GM10248 (cell line): ENCODE results near the gene ANTXR1.

Source experiments
- CTCF ChIA-PET: fragments of 300-600 bp; sonication (Branson Sonifier 250); formaldehyde crosslinking; extraction: SDS; loops from one replicate; lab custom pipeline; 2021; ENCODE audit warnings: antibody characterized with exemption; lab: Yijun Ruan, JAX
- POLR2A ChIA-PET: fragments of 350-650 bp; sonication (Branson Sonifier 250); formaldehyde crosslinking; extraction: SDS; loops from one replicate; lab custom pipeline; 2020; ENCODE audit warnings: antibody characterized with exemption; lab: Yijun Ruan, JAX
- DNase-seq: peaks from one replicate; pipeline ENCODE4 v3.0.0; 2012; ENCODE audit errors: extremely low spot score
- CTCF ChIP-seq: IDR thresholded peaks from 2 replicates; pipeline ENCODE4 v1.5.1; 2012; ENCODE audit warnings: mild to moderate bottlenecking, low read depth; ENCODE audit errors: extremely low read depth, missing control alignments, control extremely low read depth

ANTXR1 gene

DNA sequence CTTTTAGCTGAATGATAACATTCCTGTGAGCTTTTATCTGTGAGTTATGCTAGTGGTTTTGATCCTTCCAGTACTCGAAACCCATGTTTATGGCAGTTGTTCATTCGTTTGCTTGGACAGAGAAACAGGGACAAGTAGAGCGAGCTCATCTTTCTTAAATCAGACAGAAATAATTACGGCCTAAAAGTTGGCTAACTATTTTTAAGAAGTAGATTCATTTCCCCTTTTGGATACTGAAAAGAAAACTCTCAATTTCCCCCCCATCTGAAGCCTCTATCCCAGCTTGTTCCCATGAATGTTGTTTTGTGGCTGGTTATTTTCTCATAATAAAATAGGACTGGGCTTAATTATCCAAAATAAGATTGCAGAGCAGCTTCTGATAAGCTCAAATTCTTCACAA, 67.1 kb downstream of the ANTXR1 start:
- CTCF ChIA-PET, result interaction anchor here (1.3 kb wide), 1 partner anchor 8 kb away, joined by 3 read pairs; no protein-coding TSS in a partner anchor
- no peak for TF ChIP-seq CTCF
- POLR2A ChIA-PET, result no interaction called here
- DNase-seq, result no peak

- POLR2A ChIA-PET, result no interaction called here
- CTCF ChIA-PET, result interaction anchor here (1.1 kb wide), 1 partner anchor 19 kb away, joined by 3 read pairs; no protein-coding TSS in a partner anchor
- DNase-seq, result no peak
- TF ChIP-seq CTCF, result no peak
These were observed 68.1 kb downstream of the ANTXR1 start for GRCh38 chr2:69081001-69081580.

DNA sequence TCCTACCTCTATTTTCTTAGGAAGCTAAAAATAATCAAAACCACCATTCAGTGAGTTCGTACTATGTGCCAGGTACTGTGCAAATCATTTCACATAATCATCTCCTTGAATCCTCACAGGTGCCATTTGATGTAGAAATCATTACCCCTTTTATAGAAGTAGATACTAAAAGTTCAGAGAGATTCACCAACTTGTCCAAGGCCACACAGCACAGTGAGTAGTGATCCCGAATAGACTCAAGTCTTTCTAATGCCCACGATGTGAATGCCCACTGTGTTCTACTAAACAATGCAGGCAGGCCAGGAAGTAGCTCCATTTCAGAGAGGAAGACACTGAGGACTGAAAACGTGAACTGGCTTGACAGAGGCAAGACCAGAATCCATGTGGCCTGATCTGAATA, 68.8 kb downstream of the ANTXR1 start:
- DNase-seq, result no peak
- CTCF ChIA-PET, result interaction anchor here (1.1 kb wide), 1 partner anchor 20 kb away, joined by 3 read pairs; no protein-coding TSS in a partner anchor
- TF ChIP-seq CTCF, result no peak
- POLR2A ChIA-PET, result no interaction called here

DNA sequence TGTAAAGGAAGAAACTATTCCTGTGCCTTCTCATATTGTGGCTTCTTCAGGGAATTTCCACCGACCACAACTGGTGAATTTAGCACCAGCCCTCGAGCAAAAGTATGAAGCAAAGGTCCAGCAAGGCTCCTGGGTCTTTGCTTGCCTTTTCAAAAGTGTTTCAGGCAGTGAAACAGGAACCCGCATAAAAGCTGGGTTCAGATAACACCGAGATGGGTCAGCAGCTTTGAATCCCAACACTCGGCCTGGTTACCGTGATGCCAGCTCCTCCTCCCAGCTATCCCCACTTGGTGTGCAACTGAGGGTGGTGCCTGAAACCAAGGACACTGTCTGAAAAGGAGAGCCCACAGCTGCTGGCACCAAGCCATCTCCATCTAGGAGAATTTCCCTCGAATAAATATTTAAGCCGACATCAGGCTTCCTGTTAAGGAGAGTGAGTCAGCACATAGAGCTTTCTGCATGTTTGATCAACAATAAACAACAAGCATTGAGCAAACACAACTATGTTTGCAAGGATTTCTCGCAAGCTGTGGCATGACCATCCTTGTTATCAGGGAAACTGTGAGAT, 69.5 kb downstream of the ANTXR1 start:
- CTCF ChIA-PET, result interaction anchor here (1.8 kb wide), 1 partner anchor 14 kb away, joined by 4 read pairs; no protein-coding TSS in a partner anchor

GRCh38 chr2:69083235-69083748, 70.3 kb downstream of the ANTXR1 start:
- POLR2A ChIA-PET, result no interaction called here
- no peak for TF ChIP-seq CTCF
- no peak for DNase-seq
- CTCF ChIA-PET, result interaction anchor here (1.8 kb wide), 1 partner anchor 15 kb away, joined by 4 read pairs; no protein-coding TSS in a partner anchor

More for the DNA sequence above, 69.5 kb downstream of the ANTXR1 start:
- TF ChIP-seq CTCF, result no peak
- DNase-seq, result no peak
- POLR2A ChIA-PET, result no interaction called here

DNA sequence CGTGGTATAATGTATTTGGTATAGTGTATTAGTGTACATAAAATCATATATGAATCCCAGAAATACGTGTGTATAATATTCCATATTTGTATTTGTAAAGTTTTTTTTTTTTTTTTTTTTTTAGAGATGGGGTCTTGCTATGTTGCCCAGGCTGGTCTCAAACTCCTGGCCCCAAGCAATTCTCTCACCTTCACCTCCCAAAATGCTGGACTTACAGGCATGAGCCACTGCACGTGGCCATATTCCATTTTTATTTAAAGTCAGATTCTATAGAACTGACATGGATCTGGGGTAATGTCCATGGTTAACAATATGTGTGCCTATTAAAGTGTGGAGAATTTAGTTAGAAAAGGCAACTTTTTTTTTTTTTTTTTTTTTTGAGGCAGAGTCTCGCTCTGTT, 71.5 kb downstream of the ANTXR1 start:
- ChIA-PET CTCF (no interaction called here), POLR2A (no interaction called here)
- no peak for TF ChIP-seq CTCF
- DNase-seq, result no peak
